SK-N-SH treated with all-trans-retinoic acid at 6 μM for 48 hours (cell line): ENCODE measurements around the gene NFIA.

Source experiments
- ATAC-seq: fragments of 200-7000 bp; cut with Tn5 transposase; 3 replicates; pipeline ENCODE4 v1.9.1; 2020; ENCODE audit warnings: mild to moderate bottlenecking, moderate library complexity
- ARNTL ChIP-seq: fragments of 450-650 bp; formaldehyde crosslinking; IDR thresholded peaks from 2 replicates; pipeline ENCODE4 v1.5.0; 2020; ENCODE audit warnings: low read depth, mild to moderate bottlenecking, moderate library complexity, borderline replicate concordance
- BACH2 ChIP-seq: fragments of 250-450 bp; sonication (Bioruptor Pico); IDR thresholded peaks from 2 replicates; pipeline ENCODE4 v1.9.0; 2021; ENCODE audit warnings: mild to moderate bottlenecking, borderline replicate concordance
- CREB5 ChIP-seq: fragments of 250-450 bp; sonication (Bioruptor Pico); IDR thresholded peaks from 2 replicates; pipeline ENCODE4 v1.5.1; 2020; ENCODE audit warnings: low read depth, mild to moderate bottlenecking, moderate library complexity
- CSDC2 ChIP-seq: fragments of 250-450 bp; sonication (Bioruptor Pico); IDR thresholded peaks from 2 replicates; pipeline ENCODE4 v1.5.0; 2020; ENCODE audit warnings: mild to moderate bottlenecking, moderate library complexity
- CSRNP3 ChIP-seq: fragments of 250-450 bp; sonication (Bioruptor Pico); IDR thresholded peaks from 2 replicates; pipeline ENCODE4 v1.5.1; 2021; ENCODE audit warnings: mild to moderate bottlenecking, moderate library complexity
- ESRRG ChIP-seq: fragments of 250-450 bp; sonication (Bioruptor Pico); IDR thresholded peaks from 2 replicates; pipeline ENCODE4 v1.6.1; 2021; ENCODE audit warnings: mild to moderate bottlenecking
- GLIS3 ChIP-seq: fragments of 250-450 bp; sonication (Bioruptor Pico); IDR thresholded peaks from 2 replicates; pipeline ENCODE4 v1.5.0; 2020; ENCODE audit warnings: mild to moderate bottlenecking, moderate library complexity
- ISL1 ChIP-seq: fragments of 250-450 bp; sonication (Bioruptor Pico); IDR thresholded peaks from 2 replicates; pipeline ENCODE4 v2.1.2; 2022; ENCODE audit warnings: mild to moderate bottlenecking, moderate library complexity
- OSR1 ChIP-seq: fragments of 250-450 bp; sonication (Bioruptor Pico); IDR thresholded peaks from 2 replicates; pipeline ENCODE4 v1.8.0; 2022; ENCODE audit warnings: moderate library complexity, mild to moderate bottlenecking, inconsistent platforms
- PATZ1 ChIP-seq: fragments of 250-450 bp; sonication (Bioruptor Pico); IDR thresholded peaks from 2 replicates; pipeline ENCODE4 v1.8.0; 2020; ENCODE audit warnings: mild to moderate bottlenecking, moderate library complexity, borderline replicate concordance
- POU6F1 ChIP-seq: fragments of 250-450 bp; sonication (Bioruptor Pico); IDR thresholded peaks from 2 replicates; pipeline ENCODE4 v1.8.0; 2021; ENCODE audit warnings: low read depth, mild to moderate bottlenecking, moderate library complexity, borderline replicate concordance
- PPARA ChIP-seq: fragments of 250-450 bp; sonication (Bioruptor Pico); IDR thresholded peaks from 2 replicates; pipeline ENCODE4 v1.5.0; 2020; ENCODE audit warnings: mild to moderate bottlenecking, borderline replicate concordance
- RARB ChIP-seq: fragments of 250-450 bp; sonication (Bioruptor Pico); IDR thresholded peaks from 2 replicates; pipeline ENCODE4 v1.8.0; 2021; ENCODE audit warnings: mild to moderate bottlenecking, moderate library complexity
- SNAI2 ChIP-seq: fragments of 250-450 bp; sonication (Bioruptor Pico); IDR thresholded peaks from 2 replicates; pipeline ENCODE4 v1.5.0; 2020; ENCODE audit warnings: mild to moderate bottlenecking, moderate library complexity
- TCF4 ChIP-seq: fragments of 250-450 bp; sonication (Bioruptor Pico); IDR thresholded peaks from 2 replicates; pipeline ENCODE4 v1.8.0; 2021; ENCODE audit warnings: mild to moderate bottlenecking, moderate library complexity, borderline replicate concordance
- TSHZ2 ChIP-seq: fragments of 250-450 bp; sonication (Bioruptor Pico); IDR thresholded peaks from 2 replicates; pipeline ENCODE4 v1.5.0; 2020; ENCODE audit warnings: mild to moderate bottlenecking, moderate library complexity
- ZC3H10 ChIP-seq: fragments of 250-450 bp; sonication (Bioruptor Pico); IDR thresholded peaks from 2 replicates; pipeline ENCODE4 v1.5.1; 2021; ENCODE audit warnings: mild to moderate bottlenecking, moderate library complexity
- ZFP3 ChIP-seq: fragments of 250-450 bp; sonication (Bioruptor Pico); IDR thresholded peaks from 2 replicates; pipeline ENCODE4 v1.5.0; 2020; ENCODE audit warnings: mild to moderate bottlenecking, moderate library complexity
- ZNF565 ChIP-seq: fragments of 450-650 bp; formaldehyde crosslinking; conservative IDR thresholded peaks from 2 replicates; pipeline ENCODE4 v1.5.0; 2020; ENCODE audit warnings: low read depth, mild to moderate bottlenecking, moderate library complexity
- ZNF70 ChIP-seq: fragments of 450-650 bp; formaldehyde crosslinking; IDR thresholded peaks from 2 replicates; pipeline ENCODE4 v1.5.0; 2020; ENCODE audit warnings: mild to moderate bottlenecking, moderate library complexity
- ZNF8 ChIP-seq: fragments of 450-650 bp; formaldehyde crosslinking; IDR thresholded peaks from 2 replicates; pipeline ENCODE4 v1.5.0; 2020; ENCODE audit warnings: mild to moderate bottlenecking, moderate library complexity

The NFIA gene

GRCh38 chr1:61295818-61296537 lies 213.6 kb downstream of the NFIA start:
- no peak for ATAC-seq
- TF ChIP-seq ZNF70 (CRISPR knock-in tag): no peak
- TF ChIP-seq ARNTL (CRISPR knock-in tag): no peak

GRCh38 chr1:61297887-61298286 lies 215.5 kb downstream of the NFIA start:
- ATAC-seq: no peak
- TF ChIP-seq TCF4 (CRISPR knock-in tag) (no peak), PPARA (CRISPR knock-in tag) (no peak), ZFP3 (CRISPR knock-in tag) (no peak), PATZ1 (CRISPR knock-in tag) (no peak), GLIS3 (CRISPR knock-in tag) (no peak), ARNTL (CRISPR knock-in tag) (no peak), ZC3H10 (CRISPR knock-in tag) (no peak), ISL1 (CRISPR knock-in tag) (no peak), ZNF8 (no peak), ESRRG (CRISPR knock-in tag) (no peak), CSRNP3 (CRISPR knock-in tag) (no peak), OSR1 (no peak), BACH2 (CRISPR knock-in tag) (no peak), RARB (CRISPR knock-in tag) (no peak), ZNF565 (CRISPR knock-in tag) (no peak), POU6F1 (CRISPR knock-in tag) (no peak)
- TF ChIP-seq, all 23 proteins: peak for 0

GRCh38 chr1:61299463-61299862 lies 217.1 kb downstream of the NFIA start:
- ATAC-seq: no peak

More at GRCh38 chr1:61299463-61299862, 217.1 kb downstream of the NFIA start:
- TF ChIP-seq ISL1 (CRISPR knock-in tag) (no peak), ZFP3 (CRISPR knock-in tag) (no peak), ZC3H10 (CRISPR knock-in tag) (no peak), ARNTL (CRISPR knock-in tag) (no peak), CSDC2 (CRISPR knock-in tag) (no peak), CREB5 (CRISPR knock-in tag) (no peak), PATZ1 (CRISPR knock-in tag) (no peak), ZNF8 (no peak), CSRNP3 (CRISPR knock-in tag) (no peak), TSHZ2 (CRISPR knock-in tag) (no peak), OSR1 (no peak), ZNF565 (CRISPR knock-in tag) (no peak), BACH2 (CRISPR knock-in tag) (no peak), SNAI2 (CRISPR knock-in tag) (no peak)
